Skeletal muscle cell (primary cell): ENCODE measurements around the gene CAPNS1.
"Not testable (repeated sequence)": the region's sequence is repeated elsewhere in the genome, so short reads cannot be mapped to it uniquely, and the experiment has no call there.

ENCODE experiments used
- DNase-seq: peaks from one replicate; pipeline ENCODE4 v3.0.0-alpha.2; 2010; ENCODE audit warnings: low read depth
- H3K4me3 ChIP-seq: 2 replicates; pipeline ENCODE4 v1.5.1; 2011; ENCODE audit warnings: low read depth, mild to moderate bottlenecking, control low read depth, low read length, moderate library complexity

The CAPNS1 gene

DNA sequence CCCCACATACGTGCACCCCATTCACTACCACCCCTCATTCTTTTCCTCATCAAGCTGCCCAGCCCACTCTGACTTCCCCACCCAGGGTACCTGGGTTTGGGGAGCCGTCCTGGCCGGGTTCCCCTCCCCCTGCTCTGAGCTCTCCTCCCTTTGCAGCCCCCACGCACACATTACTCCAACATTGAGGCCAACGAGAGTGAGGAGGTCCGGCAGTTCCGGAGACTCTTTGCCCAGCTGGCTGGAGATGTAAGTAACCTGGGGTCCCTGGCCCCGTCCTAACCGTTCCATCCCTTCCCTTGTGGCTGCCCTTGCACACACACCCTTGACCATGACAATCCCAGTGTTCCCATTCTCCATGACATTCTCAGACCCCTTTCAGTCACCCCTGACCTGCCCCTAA lies 2.6 kb downstream of the CAPNS1 start:
- DNase-seq = no peak
- no peak overlapping the region for H3K4me3 ChIP-seq

DNA sequence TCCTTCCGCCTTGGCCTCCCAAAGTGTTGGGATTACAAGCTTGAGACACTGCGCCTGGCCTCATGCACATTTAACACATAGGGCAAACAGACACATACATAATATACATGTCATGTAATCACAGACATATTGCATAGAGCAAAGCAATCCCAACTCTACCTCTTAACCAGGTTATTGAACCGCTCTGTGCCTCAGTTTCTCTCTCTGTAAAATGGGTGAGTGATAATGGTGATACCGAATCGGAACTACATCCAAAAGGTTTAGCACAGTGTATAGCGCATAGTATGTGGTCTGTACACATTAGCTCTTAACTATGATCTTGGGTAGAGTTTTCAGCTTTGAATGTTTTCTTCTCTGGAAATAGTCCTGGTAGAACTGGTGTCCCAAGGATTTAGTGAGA lies 4.8 kb downstream of the CAPNS1 start:
- DNase-seq = no peak
- H3K4me3 ChIP-seq = no peak overlapping the region

DNA sequence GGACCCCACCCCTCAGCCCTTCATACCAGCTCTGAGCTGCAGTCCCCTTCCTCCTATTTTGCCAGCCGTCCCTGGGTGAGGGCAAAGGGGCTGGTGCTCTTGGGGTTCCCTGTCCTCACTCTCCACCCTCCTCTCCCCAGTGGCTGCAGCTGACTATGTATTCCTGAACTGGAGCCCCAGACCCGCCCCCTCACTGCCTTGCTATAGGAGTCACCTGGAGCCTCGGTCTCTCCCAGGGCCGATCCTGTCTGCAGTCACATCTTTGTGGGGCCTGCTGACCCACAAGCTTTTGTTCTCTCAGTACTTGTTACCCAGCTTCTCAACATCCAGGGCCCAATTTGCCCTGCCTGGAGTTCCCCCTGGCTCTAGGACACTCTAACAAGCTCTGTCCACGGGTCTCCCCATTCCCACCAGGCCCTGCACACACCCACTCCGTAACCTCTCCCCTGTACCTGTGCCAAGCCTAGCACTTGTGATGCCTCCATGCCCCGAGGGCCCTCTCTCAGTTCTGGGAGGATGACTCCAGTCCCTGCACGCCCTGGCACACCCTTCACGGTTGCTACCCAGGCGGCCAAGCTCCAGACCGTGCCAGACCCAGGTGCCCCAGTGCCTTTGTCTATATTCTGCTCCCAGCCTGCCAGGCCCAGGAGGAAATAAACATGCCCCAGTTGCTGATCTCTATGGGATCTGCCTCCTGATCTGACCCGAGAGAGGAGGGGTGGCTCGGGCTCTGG lies 10.0 kb downstream of the CAPNS1 start:
- no peak for DNase-seq
- no peak overlapping the region for H3K4me3 ChIP-seq

DNA sequence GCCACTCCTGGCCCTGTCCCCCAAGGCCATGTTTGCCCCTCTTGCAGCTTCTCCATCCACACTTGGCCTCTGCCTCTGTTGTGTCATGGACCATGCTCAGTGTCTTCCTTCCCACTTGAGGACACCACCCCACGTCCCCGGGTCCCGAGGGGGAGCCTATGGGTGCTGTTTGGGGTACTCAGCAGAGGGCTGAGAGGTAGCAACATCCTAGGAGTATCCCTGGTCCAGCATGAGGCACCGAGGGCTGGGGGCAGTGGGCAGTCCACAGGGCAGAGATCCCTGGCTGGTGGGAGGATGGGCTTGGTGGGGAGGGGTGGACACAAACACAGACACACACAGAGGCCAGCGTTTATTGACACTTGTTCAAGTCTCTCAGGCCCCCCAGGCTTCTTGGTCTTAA lies 10.7 kb downstream of the CAPNS1 start:
- H3K4me3 ChIP-seq = no peak overlapping the region

DNA sequence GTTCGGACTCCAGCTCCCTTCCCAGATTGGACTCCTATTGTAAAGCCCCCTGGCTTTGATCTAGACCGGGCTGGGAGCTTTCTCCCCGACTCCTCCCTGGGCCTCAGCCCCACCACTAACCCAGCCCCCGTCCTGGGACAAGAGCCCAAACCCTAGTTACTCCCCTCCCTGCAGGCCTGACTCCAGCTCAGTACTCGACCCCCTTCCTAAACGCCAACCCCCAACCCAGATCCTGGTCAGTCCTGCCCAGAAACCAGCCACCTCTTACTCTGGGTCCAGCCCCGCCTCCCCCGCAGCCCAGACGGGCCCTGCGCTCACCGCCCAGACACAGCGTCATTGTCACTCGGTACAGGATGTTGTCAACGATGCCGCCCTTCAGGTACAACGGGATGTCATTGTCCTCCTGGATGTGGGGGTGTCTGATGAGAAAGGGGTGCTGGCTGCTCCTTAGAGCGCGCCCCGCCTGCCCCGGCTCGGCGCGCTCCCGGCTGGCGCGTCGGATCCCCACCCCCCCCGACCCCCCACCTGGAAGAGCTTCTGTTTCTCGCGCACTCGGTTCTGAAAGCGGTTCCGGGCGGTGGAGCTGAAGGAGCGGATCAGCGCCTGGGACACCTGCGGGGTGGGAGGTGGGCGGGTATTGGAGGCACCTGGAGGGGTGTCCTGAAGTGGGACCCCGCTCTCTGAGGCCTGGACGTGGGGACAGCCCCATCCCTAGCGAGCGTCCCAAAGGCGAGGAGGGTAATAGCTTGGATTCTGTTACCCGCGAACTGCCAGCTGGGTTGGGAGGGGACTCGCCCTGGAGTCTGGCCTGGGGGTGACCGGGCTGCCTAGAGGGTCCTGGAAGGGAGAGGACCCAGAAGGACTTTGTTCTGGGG lies 11.5 kb downstream of the CAPNS1 start:
- DNase-seq = no peak
- H3K4me3 ChIP-seq = peak overlapping the region; percentile 17

More for the DNA sequence above, 10.7 kb downstream of the CAPNS1 start:
- DNase-seq = no peak

DNA sequence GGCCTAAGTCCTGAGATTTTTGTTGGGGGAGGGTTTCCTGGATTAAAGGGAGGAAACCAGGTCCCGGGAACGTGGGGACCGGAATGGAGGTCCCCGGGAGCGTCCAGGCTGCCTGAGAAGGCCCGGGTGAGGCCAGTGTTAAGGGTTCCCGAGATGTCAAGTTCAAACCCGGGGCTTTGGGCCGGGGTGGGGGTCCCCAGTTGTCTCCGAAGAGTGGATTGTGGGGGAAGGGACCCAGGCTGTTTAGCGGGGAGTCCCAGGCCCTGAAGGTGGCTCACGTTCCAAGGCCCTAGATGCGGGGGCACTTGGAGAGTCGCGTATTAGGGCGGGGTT lies 12.1 kb downstream of the CAPNS1 start:
- peak overlapping the region; percentile 17 for H3K4me3 ChIP-seq
- DNase-seq = no peak

DNA sequence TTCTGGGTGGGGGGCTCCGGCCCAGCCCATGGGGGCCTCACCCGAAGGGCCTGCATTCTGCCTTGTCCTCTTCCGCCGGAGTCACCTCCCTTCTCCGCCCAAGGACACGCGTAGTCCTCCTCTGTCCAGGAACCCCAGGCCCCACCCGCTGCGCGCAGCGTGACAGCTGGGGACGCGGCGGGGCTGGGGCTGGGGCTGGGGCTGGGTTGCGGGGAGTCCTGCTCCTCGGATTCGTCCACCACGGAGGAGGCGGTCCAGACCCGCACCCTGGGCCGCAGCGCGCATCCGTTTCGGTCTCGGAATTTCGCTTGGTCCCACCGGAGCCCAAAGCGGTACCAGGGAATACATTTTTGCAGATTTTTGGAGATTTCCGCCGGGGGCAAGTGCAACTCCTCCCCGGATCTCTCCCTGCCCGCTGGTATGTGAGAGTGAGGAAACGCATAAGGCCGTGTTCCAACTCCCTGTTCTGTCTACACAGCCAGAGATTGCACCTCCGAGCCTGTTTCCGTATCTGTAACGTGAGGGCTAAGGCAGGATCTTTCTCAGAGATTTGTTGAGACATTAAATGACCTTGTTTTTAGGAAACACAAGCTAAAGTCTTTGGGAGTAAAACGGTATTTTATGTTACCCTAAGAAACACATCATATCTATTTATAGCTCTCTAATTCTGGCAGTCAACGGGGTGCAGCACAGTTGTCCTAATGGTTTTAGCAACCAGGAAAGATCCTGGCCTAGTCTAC lies 12.7 kb downstream of the CAPNS1 start, which contains the start of gene COX7A1:
COX7A1 (minus strand) TSS at position 96 of the 740 bp plus-strand sequence; CDS start at position 56, 40 bp downstream.
- peak within 1 kb of the TSS; percentile 17 for H3K4me3 ChIP-seq
- no peak for DNase-seq

DNA sequence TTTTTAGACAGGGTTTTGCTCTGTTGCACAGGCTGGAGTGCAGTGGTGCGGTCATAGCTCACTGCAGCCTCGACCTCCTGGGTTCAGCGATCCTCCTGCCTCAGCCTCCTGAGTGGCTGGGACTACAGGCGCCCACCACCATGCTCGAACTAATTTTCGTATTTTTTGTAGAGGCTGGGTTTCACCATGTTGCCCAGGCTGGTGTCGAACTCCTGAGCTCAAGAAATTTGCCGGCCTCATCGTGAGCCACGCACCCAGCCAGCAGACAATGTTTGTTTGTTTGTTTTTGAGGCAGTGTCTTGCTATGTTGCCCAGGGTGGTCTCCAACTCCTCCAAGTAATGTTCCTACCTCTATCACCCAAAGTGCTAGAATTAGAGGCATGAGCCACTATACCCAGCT lies 13.3 kb downstream of the CAPNS1 start:
- H3K4me3 ChIP-seq = no peak overlapping the region
- DNase-seq = no peak

DNA sequence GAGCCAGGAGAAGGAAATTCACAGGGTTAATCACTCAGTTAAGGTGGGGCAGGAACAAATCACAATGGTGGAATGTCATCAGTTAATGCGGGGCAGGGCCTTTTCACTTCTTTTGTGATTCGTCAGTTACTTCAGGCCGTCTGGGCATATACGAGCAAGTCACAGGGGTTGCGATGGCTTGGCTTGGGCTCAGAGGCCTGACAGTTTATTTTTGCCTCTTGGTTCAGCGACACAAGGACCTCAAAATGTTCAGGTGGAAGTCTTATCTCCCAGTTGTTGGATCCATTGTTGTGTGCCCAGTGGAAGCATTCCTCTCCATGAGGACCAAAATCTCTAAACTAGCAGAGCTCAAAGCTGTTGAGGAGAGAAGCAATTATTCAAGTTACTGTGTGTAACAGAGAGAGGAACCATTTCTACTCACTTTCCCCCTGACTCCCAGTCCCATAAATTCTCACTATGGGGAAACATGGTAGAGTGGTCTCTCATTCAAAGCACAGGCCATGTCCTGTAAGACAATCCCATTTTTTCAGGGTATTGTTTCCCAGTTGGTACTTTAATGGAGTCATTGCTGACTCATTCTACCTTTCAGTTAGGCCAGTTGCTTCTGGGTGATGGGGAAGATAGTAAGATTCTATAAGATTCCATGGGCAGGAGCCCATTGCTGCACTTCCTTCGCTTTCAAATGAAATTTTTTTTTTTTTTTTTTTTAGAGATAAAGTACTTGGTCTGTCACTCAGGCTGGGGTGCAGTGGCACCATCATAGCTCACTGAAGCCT lies 21.1 kb downstream of the CAPNS1 start:
- DNase-seq = no peak
- H3K4me3 ChIP-seq = no peak overlapping the region

DNA sequence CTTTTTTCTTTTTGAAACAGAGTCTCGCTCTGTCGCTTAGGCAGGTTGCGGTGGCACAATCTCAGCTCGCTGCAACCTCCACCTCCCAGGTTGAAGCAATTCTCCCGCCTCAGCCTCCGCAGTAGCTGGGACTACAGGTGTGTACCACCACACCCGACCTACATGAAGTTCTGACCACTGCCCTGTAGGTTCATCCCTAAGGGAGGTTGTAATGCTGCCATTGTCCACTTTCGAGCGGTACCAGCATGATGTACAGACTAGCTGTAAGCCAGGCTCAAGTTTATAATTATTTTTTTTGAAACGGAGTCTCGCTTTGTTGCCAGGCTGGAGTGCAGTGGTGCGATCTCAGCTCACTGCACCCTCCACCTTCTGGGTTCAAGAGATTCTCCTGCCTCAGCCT lies 23.9 kb downstream of the CAPNS1 start:
- H3K4me3 ChIP-seq = no peak overlapping the region
- no peak for DNase-seq

DNA sequence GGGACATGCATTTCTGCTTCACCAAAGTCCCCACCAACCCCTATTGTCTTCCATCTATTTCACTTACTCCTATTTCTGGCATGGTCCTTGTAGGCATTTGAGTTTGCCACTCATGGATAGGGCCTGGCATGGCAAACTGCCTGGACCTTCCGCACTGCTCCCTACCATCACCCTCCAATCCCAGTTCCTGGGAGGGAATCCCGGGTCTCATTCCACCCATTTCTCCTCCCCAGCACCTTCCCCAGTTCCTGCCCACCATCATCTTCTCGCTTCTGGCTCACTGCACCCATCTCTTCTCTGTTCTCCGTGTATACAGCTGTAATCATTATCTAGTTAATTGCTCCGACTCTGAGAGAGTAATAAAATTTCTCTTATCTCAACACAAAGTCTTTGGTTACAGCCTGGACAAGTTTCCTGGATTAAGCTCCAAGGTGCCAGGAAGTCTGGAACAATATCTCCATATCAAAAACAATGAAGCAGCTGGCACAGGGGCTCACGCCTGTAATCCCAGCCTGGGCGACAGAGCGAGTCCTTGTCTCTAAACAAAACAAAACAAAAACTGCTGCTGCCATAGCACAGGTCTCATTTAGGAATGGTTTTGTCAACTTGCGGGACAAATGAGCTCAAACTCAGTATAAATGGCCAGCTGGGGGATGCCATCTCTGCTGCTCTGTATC lies 29.4 kb downstream of the CAPNS1 start:
- no peak for DNase-seq

DNA sequence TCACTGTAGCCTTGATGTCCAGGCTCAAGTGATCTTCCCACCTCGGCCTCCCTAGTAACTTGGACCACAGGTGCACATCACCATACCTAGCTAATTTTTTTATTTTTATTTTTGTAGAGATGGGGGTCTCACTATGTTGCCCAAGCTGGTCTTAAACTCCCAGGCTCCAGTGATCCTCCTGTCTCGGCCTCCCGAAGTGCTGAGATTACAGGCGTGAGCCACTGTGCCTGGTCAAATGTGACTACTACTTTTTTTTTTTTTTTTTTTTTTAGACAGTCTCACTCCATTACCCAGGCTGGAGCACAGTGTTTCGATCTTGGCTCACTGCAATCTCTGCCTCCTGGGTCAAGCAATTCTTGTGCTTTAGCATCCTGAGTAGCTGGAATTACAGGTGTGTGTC lies 33.0 kb downstream of the CAPNS1 start:
- H3K4me3 ChIP-seq = no peak overlapping the region
- no peak for DNase-seq

More for the DNA sequence above, 29.4 kb downstream of the CAPNS1 start:
- no peak overlapping the region for H3K4me3 ChIP-seq

DNA sequence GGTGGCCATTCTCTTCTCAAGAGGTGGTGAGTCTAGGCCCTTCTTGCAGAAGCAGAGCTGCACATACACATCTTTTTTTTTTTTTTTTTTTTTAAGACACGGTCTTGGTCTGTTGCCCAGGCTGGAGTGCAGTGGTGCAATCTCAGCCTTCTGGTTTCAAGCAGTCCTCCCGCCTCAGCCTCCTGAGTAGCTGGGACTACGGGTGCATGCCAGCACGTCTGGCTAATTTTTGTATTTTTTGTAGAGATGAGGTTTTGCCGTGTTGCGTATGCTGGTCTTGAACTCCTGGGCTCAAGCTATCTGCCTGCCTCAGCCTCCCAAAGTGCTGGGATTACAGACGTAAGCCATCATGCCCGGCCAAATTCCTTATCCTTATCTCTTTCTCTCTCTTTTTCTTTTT lies 34.0 kb downstream of the CAPNS1 start:
- DNase-seq, H3K4me3 ChIP-seq: not testable (repeated sequence)

DNA sequence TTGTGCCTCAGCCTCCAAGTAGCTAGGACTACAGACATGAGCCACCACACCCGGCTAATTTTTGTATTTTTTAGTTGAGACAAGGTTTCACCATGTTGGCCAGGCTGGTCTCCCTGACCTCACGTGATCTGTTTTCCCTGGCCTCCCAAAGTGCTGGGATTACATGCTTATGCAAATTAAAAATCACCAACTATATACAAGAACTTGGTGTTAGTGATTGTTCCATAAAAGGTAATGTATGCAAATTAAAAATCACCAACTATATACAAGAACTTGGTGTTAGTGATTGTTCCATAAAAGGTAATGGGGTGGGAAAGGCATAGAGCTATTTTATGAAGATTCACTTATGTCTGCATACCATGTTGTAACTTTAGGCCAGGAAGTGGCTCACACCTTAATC lies 39.2 kb downstream of the CAPNS1 start:
- not testable (repeated sequence) for DNase-seq, H3K4me3 ChIP-seq

DNA sequence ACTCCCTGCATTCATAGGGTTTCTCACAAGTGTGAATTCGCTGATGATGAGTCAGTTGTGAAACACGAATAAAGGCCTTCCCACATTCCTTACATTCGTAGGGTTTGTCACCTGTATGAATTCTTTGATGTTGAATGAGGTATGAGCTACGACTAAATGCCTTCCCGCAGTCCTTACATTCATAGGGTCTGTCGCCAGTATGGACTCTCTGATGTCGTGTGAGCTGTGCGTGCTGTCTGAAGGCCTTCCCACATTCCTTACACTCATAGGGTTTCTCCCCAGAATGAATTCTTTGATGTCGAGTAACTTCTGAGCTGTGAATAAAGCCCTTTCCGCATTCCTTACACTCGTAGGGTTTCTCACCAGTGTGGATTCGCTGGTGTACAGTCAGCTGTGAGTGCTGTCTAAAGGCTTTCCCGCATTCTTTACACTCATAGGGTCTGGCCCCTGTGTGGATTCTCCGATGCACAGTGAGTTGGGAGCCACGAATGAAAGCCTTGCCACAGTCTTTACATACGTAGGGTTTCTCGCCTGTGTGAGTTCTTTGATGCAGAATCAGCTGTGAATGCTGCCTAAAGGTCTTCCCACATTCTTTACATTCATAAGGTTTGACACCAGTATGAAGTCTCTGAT lies 42.9 kb downstream of the CAPNS1 start:
- no peak for DNase-seq
- no peak overlapping the region for H3K4me3 ChIP-seq

DNA sequence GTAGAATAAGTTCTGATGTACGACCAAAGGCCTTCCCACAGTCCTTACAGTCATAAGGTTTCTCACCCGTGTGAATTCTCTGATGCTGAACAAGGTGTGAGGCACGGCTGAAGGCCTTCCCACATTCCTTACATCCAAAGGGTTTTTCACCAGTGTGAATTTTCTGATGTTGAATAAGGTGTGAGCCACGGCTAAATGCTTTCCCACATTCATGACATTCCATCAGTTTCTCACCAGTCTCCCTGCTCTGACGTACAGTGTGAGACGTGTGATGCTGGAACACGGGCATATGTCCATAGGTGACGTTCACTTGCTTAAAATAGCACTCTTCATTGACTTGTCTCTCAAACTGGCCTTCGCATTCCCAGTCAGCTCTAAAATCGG lies 43.4 kb downstream of the CAPNS1 start:
- DNase-seq = no peak
- no peak overlapping the region for H3K4me3 ChIP-seq

DNA sequence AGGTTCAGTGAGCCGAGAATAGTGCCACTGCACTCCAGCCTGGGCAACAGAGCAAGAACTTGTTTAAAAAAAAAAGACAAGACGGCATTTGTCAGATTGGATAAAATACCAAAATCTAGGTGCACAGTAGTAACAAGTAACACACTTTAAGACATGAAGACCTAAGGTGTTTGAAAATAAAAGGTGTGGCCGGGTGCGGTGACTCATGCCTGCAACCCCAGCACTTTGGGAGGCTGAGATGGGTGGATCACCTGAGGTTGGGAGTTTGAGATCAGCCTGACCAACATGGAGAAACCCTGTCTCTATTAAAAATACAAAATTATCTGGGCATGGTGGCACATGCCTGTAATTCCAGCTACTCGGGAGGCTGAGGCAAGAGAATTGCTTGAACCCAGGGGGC lies 46.9 kb downstream of the CAPNS1 start:
- not testable (repeated sequence) for DNase-seq, H3K4me3 ChIP-seq

DNA sequence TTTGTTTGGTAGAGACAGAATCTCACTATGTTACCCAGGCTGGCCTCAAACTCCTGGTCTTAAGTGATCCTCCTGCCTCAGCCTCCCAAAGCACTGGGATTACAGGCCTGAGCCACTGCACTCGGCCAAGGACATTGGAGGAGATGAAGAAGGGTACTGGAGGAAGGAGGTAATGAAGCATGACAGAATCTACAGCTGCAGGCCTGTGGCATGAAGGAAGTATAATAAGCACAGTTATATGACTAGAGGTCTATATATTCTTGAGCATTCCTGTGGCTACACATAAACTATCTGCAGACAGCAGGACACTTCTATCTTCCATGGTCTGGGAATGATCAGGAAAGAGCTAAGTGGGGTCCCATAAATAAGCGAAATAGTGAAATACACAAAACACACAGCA lies 56.4 kb downstream of the CAPNS1 start:
- DNase-seq = no peak
- H3K4me3 ChIP-seq = no peak overlapping the region
